Measurements from ENCODE around the gene RPS10.

The RPS10 gene

DNA sequence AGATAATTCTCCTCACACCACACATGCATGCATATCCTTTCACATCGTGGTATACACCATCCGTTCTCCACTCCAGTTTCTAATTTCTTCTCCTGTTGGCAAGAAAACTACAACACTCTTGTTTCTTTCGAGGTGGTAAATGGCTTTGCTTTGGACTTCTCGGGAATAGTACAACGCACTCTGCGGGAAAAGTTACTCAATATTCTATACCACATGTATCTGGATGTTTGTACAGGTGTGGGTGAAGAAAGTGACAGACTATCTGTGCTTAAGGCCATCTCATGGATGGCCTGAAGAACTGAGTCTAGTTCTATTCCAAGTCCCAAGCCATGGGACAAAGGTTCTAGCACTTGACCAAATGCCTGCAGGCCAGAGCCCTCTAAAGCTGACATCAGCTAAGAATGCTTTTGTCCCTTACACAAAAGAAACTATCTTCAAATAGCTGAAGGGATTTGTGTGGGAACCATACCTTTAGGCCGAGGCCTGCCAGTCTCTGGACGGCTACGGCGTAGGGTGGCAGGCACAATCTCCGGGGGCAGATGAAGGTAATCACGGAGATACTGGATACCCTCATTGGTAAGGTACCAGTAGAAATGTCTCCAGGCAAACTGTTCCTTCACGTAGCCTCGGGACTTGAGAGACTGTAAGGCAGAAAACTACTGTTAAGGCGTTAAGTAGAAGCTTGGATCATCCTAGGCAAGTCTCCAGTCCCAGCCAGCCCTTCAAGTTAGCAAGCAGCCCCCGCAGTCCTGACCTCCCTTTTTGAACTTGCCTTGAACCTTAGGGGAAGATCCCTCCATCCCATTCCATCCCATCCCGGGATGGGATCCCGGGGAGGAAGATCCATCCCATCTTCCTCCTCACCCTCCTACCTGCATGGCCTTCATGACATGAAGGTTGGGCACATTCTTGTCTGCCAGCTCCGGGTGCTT, 1.4 kb downstream of the RPS10 start:
- TF ChIP-seq, protein P1, sequence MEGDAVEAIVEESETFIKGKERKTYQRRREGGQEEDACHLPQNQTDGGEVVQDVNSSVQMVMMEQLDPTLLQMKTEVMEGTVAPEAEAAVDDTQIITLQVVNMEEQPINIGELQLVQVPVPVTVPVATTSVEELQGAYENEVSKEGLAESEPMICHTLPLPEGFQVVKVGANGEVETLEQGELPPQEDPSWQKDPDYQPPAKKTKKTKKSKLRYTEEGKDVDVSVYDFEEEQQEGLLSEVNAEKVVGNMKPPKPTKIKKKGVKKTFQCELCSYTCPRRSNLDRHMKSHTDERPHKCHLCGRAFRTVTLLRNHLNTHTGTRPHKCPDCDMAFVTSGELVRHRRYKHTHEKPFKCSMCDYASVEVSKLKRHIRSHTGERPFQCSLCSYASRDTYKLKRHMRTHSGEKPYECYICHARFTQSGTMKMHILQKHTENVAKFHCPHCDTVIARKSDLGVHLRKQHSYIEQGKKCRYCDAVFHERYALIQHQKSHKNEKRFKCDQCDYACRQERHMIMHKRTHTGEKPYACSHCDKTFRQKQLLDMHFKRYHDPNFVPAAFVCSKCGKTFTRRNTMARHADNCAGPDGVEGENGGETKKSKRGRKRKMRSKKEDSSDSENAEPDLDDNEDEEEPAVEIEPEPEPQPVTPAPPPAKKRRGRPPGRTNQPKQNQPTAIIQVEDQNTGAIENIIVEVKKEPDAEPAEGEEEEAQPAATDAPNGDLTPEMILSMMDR (IDR thresholded peaks at IDR 0.05; ENCODE audit: control extremely low read depth, extremely low read depth, low read depth, missing control alignments) = no peak
- CTCF ChIA-PET = interaction anchor here (0.7 to 3.5 kb wide), 6 partner anchors 9 to 261 kb away, joined by 3 to 21 read pairs (median 6); no protein-coding TSS in a partner anchor
- POLR2A ChIA-PET = interaction anchor here (1.3 to 1.4 kb wide), 2 partner anchors 10 to 175 kb away, joined by 4 to 5 read pairs; partner anchors contain the start of gene SMIM29
- no peak for DNase-seq (ENCODE audit: extremely low spot score)

DNA sequence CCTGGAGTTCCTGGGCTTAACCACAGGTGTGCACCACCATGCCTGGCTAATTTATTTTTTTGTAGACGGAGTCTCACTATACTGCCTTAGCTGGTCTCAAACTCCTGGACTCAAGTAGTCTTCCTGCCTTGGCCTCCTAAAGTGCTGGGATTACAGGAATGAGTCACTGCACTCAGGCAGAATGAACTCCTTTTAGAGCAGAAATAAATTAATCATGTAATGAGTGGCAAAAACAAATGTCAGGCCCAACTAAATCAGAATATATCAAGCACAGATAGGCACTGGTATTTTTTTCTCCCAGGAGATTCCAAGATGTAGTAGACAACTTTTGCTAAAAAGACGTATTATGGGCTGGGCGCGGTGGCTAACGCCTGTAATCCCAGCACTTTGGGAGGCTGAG, 2.6 kb downstream of the RPS10 start:
- ChIA-PET POLR2A (interaction anchor here (0.6 to 1.3 kb wide), 4 partner anchors 9 to 460 kb away, joined by 3 to 5 read pairs (median 3); no protein-coding TSS in a partner anchor), CTCF (interaction anchor here (0.7 to 3.5 kb wide), 4 partner anchors 8 to 260 kb away, joined by 3 to 21 read pairs (median 7); no protein-coding TSS in a partner anchor)
- TF ChIP-seq, protein P1 (IDR thresholded peaks at IDR 0.05; ENCODE audit: control extremely low read depth, extremely low read depth, low read depth, missing control alignments) = no peak
- no peak for DNase-seq (ENCODE audit: extremely low spot score)

DNA sequence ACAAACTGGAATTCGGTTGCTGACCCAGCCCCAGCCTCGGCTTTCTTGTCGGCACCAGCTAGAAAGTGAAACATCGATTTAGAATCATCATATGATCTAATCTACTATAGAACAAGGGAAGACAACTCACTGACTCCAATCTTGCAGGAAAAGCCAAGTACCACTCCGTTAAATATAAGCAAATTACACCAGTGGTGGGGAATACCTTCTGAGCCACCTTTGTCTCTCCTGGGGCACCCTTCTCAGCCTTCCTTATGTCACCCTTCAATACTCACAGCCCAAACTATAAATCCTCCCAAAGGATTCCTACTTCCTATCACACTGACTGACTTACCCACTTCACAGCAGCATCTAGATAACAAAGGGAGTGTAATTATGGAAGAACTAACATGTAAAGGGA, 7.5 kb downstream of the RPS10 start:
- TF ChIP-seq, protein P1 (IDR thresholded peaks at IDR 0.05; ENCODE audit: control extremely low read depth, extremely low read depth, low read depth, missing control alignments) = no peak
- ChIA-PET CTCF (interaction anchor here (5.8 kb wide), 1 partner anchor 170 kb away, joined by 92 read pairs; the partner anchor contains the start of gene SMIM29), POLR2A (interaction anchor here (1.0 kb wide), 1 partner anchor 14 kb away, joined by 3 read pairs; no protein-coding TSS in a partner anchor)

DNA sequence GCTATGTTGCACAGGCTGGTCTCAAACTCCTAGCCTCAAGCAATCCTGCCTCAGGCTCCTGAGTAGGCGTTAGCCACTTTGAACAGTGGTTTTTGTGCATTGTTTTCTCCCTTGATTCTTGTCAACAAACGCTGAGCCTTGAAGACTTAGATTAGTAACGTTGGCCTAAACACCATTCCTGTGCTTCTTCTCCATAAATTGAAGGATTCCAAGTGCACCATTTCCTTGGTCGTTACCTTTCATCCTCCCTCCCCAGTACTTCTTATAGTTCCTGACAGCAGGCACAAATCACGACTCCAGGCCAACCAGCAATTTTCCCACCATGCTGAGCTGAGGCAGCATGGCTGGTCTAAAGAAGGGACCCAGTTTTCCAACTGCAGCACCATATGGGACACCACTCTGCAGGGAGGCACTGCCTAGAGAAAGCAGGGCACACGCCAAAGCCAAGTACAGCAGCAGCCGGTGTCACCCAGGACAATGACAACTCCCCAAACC, 8.9 kb downstream of the RPS10 start:
- ChIA-PET CTCF (interaction anchor here (1.0 to 5.8 kb wide), 6 partner anchors 8 to 254 kb away, joined by 3 to 92 read pairs (median 24); partner anchors contain the start of genes RPS10 and SMIM29), POLR2A (interaction anchor here (1.0 to 1.2 kb wide), 2 partner anchors 180 to 221 kb away, joined by 3 to 5 read pairs; partner anchors contain the start of gene HMGA1)

More for the DNA sequence above, 7.5 kb downstream of the RPS10 start:
- DNase-seq (ENCODE audit: extremely low spot score) = no peak

DNA sequence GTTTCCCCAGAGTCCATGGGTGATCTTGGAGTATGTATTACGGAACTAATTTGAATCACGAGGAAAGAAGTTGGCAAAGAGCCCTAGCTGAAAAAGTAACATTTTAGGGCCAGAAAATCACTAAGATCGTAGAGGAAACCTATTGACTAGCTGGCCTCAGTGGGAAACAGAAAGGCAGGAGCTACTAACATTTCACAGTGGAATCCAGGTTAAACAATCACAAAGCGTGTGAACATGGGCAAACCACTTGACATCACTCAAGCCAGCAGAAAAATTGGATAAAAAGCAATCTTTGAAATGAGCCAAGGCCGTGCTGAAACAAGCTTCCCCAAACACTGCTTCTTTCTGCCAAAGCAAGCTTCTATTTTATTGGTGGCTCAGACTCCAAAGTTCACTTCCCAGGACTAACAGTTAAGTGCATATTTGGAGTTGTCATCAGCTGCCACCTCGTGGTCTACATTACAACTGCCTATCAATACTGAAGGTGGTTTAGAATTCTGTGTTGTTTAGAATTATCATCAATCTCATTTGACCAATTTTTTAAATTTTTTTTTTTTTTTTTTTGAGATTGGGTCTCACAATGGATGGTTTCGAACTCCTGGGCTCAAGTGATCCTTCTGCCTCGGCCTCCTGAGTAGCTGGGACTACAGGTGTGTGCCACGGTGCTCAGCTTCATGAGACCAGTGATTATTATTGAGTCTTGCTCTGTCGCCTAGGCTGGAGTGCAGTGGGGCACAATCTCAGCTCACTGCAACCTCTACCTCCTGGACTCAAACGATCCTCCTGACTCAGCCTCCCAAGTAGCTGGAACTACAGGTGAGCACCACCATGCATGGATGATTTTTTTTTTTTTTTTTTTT, 10.6 kb downstream of the RPS10 start:
- POLR2A ChIA-PET = interaction anchor here (0.6 to 1.8 kb wide), 5 partner anchors 8 to 179 kb away, joined by 4 to 13 read pairs (median 5); partner anchors contain the start of genes HMGA1, RPS10 and SMIM29
- peak; percentile 55 for DNase-seq (ENCODE audit: extremely low spot score)
- TF ChIP-seq, protein P1 (IDR thresholded peaks at IDR 0.05; ENCODE audit: control extremely low read depth, extremely low read depth, low read depth, missing control alignments) = peak; percentile 55
- CTCF ChIA-PET = interaction anchor here (0.7 to 5.8 kb wide), 32 partner anchors 7 to 261 kb away, joined by 3 to 92 read pairs (median 5); partner anchors contain the start of genes NUDT3, RPS10 and SMIM29

More for the DNA sequence above, 8.9 kb downstream of the RPS10 start:
- DNase-seq (ENCODE audit: extremely low spot score) = no peak
- TF ChIP-seq, protein P1 (IDR thresholded peaks at IDR 0.05; ENCODE audit: control extremely low read depth, extremely low read depth, low read depth, missing control alignments) = no peak

Data from GM10248 (cell line).